PC-3 (cell line): ENCODE measurements around the gene OSBPL8. TPM values are rescaled to one million over a fixed set of nuclear protein-coding genes. Genes with fewer than 3 reads are reported as not detected.

Source experiments
- ATAC-seq: fragments of 200-7000 bp; cut with Tn5 transposase; 2 replicates; pipeline ENCODE4 v1.9.1; 2020; ENCODE audit warnings: mild to moderate bottlenecking, moderate library complexity
- BruUV-seq: library from RNA; stranded (reverse); fragments of 400-500 nt; replicated peaks from 2 replicates; lab custom pipeline; 2021; lab: Mats Ljungman, UMichigan
- CTCF ChIA-PET: fragments of 300-600 bp; sonication (Branson Sonifier 250); formaldehyde crosslinking; loops from one replicate; lab custom pipeline; 2022; ENCODE audit warnings: antibody characterized with exemption; lab: Charles Lee
- POLR2A ChIA-PET: fragments of 300-600 bp; sonication (Branson Sonifier 250); formaldehyde crosslinking; loops from one replicate; lab custom pipeline; 2022; ENCODE audit warnings: antibody characterized with exemption; ENCODE audit not compliant: unreplicated experiment; lab: Charles Lee
- DNase-seq: peaks from one replicate; pipeline ENCODE4 v3.0.0-alpha.2; 2015
- H2AFZ ChIP-seq: fragments of 300-600 bp; sonication (generic); 2 replicates; pipeline ENCODE4 v1.6.0; 2016; ENCODE audit warnings: antibody characterized with exemption, low read length
- H3F3A ChIP-seq: fragments of 300-600 bp; sonication (generic); one replicate; pipeline ENCODE4 v1.6.0; 2017; ENCODE audit warnings: antibody characterized with exemption, low read length, control low read depth, mild to moderate bottlenecking; ENCODE audit not compliant: unreplicated experiment
- H3K27ac ChIP-seq: fragments of 300-600 bp; sonication (generic); 2 replicates; pipeline ENCODE4 v1.5.1; 2016; ENCODE audit warnings: mild to moderate bottlenecking, low read length
- H3K27me3 ChIP-seq: fragments of 300-600 bp; sonication (generic); 2 replicates; pipeline ENCODE4 v1.6.1; 2016; ENCODE audit warnings: low read length, mixed read lengths
- H3K36me3 ChIP-seq: fragments of 300-600 bp; sonication (generic); 2 replicates; pipeline ENCODE4 v1.6.1; 2016; ENCODE audit warnings: low read depth, mixed run types, low read length, mixed read lengths
- H3K4me1 ChIP-seq: fragments of 300-600 bp; sonication (generic); 2 replicates; pipeline ENCODE4 v1.5.1; 2016; ENCODE audit warnings: low read length; ENCODE audit not compliant: insufficient read depth
- H3K4me2 ChIP-seq: fragments of 300-600 bp; sonication (generic); 2 replicates; pipeline ENCODE4 v1.6.0; 2016; ENCODE audit warnings: low read length
- H3K4me3 ChIP-seq: fragments of 300-600 bp; sonication (generic); 2 replicates; pipeline ENCODE4 v1.5.1; 2016; ENCODE audit warnings: mild to moderate bottlenecking, low read length, mixed read lengths
- H3K79me2 ChIP-seq: fragments of 300-600 bp; sonication (generic); 2 replicates; pipeline ENCODE4 v1.6.1; 2017; ENCODE audit warnings: low read length, mixed read lengths
- H3K9ac ChIP-seq: fragments of 300-600 bp; sonication (generic); 2 replicates; pipeline ENCODE4 v1.6.0; 2016; ENCODE audit warnings: mild to moderate bottlenecking, low read length
- H3K9me2 ChIP-seq: fragments of 300-600 bp; sonication (generic); replicated peaks from 2 replicates; pipeline ENCODE4 v1.6.1; 2016; ENCODE audit warnings: mixed run types, low read length, mixed read lengths
- H3K9me3 ChIP-seq: fragments of 300-600 bp; sonication (generic); 2 replicates; pipeline ENCODE4 v1.6.1; 2016; ENCODE audit warnings: low read length, mixed read lengths
- H4K20me1 ChIP-seq: fragments of 300-600 bp; sonication (generic); 2 replicates; pipeline ENCODE4 v1.6.1; 2016; ENCODE audit warnings: low read length, mixed read lengths
- EZH2 ChIP-seq: fragments of 300-600 bp; sonication (generic); IDR thresholded peaks from one replicate; pipeline ENCODE4 v1.6.1; 2017; ENCODE audit warnings: antibody characterized with exemption, mild to moderate bottlenecking, low read length; ENCODE audit not compliant: unreplicated experiment
- EZH2phosphoT487 ChIP-seq: fragments of 300-600 bp; sonication (generic); IDR thresholded peaks from 2 replicates; pipeline ENCODE4 v1.6.1; 2018; ENCODE audit warnings: mild to moderate bottlenecking, antibody characterized with exemption, low read length, borderline replicate concordance
- intact Hi-C: fragments of 100-400 bp; cut with micrococcal nuclease; formaldehyde crosslinking; loops from 2 replicates; pipeline ENCODE4 v1.9.0; 2023
- total RNA-seq: library from RNA; depleted of rRNA; stranded (reverse); fragments of >200 nt; gene quantifications from 2 replicates; pipeline ENCODE4 v1.2.3, GENCODE V29; 2014
- TF ChIP-seq, protein P1 (sequence below): fragments of 300-600 bp; sonication (generic); conservative IDR thresholded peaks from 2 replicates; pipeline ENCODE4 v1.5.1; 2017; ENCODE audit warnings: antibody characterized with exemption, low read depth, mild to moderate bottlenecking, low read length

Gene OSBPL8
- total RNA-seq, 1 experiment from 2014 or later, result 28.5 TPM

DNA sequence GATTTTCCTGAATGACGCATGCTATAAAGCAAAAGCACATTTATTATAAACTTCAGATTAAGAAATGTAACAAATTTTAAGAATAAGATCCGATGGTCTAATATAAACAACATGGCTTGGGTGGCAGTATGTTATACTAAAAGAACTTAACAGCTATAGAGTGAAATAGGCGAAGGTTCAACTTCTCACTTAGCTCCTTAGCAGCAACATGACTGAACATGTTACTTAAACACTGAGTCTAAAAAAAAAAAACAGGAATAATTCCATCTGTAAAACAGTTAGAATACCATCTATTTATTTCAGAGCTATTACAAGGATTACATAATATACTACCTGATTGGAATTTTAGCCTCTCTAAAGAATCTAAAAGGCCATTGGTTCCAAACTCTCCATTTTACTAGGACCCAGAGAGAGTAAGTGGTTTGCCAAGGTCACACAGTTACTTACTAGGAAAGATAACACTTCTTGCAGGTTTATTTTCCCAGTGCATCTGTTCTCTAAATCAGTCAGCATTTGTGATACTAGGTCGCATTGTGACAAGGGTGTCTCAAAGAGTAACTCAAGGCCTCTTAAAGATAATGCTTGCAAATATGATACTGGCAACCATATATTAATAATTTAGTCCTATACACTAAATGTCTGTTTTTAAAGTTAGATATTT is 14.8 kb downstream of the OSBPL8 start:
- H3K79me2 ChIP-seq, result peaks cover 69% of the 10 kb centered on the region
- no peak overlapping the region for H3K4me2 ChIP-seq
- H3K27ac ChIP-seq, result no peak overlapping the region
- CTCF ChIA-PET, result no interaction called here
- intact Hi-C loops, result no loop called here
- H3F3A ChIP-seq, result no peaks in the 10 kb centered on the region
- H2AFZ ChIP-seq, result no peak overlapping the region
- POLR2A ChIA-PET, result no interaction called here
- no peaks in the 10 kb centered on the region for H3K9me2 ChIP-seq
- no peak overlapping the region for H3K9ac ChIP-seq
- no peaks in the 10 kb centered on the region for H3K27me3 ChIP-seq
- peaks cover 10% of the 10 kb centered on the region for H3K4me1 ChIP-seq
- BruUV-seq, result no TSS peak
- TF ChIP-seq, protein P1, sequence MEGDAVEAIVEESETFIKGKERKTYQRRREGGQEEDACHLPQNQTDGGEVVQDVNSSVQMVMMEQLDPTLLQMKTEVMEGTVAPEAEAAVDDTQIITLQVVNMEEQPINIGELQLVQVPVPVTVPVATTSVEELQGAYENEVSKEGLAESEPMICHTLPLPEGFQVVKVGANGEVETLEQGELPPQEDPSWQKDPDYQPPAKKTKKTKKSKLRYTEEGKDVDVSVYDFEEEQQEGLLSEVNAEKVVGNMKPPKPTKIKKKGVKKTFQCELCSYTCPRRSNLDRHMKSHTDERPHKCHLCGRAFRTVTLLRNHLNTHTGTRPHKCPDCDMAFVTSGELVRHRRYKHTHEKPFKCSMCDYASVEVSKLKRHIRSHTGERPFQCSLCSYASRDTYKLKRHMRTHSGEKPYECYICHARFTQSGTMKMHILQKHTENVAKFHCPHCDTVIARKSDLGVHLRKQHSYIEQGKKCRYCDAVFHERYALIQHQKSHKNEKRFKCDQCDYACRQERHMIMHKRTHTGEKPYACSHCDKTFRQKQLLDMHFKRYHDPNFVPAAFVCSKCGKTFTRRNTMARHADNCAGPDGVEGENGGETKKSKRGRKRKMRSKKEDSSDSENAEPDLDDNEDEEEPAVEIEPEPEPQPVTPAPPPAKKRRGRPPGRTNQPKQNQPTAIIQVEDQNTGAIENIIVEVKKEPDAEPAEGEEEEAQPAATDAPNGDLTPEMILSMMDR, result no peak
- no peak for TF ChIP-seq EZH2phosphoT487
- no peak for TF ChIP-seq EZH2
- 0 out of 2 replicates have a peak, but pooled peaks cover 11% of the 10 kb centered on the region for H4K20me1 ChIP-seq
- no peaks in the 10 kb centered on the region for H3K9me3 ChIP-seq
- no peak overlapping the region for H3K4me3 ChIP-seq
- ATAC-seq, result no peak
- no peak for DNase-seq
- H3K36me3 ChIP-seq, result no peaks in the 10 kb centered on the region

GRCh38 chr12:76543813-76544347 is 15.7 kb downstream of the OSBPL8 start:
- TF ChIP-seq EZH2phosphoT487 (no peak), EZH2 (no peak)
- TF ChIP-seq, protein P1, result no peak
- H3K9me2 ChIP-seq, result no peaks in the 10 kb centered on the region
- H3K36me3 ChIP-seq, result no peaks in the 10 kb centered on the region
- H4K20me1 ChIP-seq, result 0 out of 2 replicates have a peak, but pooled peaks cover 11% of the 10 kb centered on the region
- H3K27me3 ChIP-seq, result no peaks in the 10 kb centered on the region
- H3K79me2 ChIP-seq, result peaks cover 75% of the 10 kb centered on the region
- no peak overlapping the region for H3K27ac ChIP-seq
- H3K4me3 ChIP-seq, result no peak overlapping the region
- no peak overlapping the region for H3K9ac ChIP-seq
- no peaks in the 10 kb centered on the region for H3F3A ChIP-seq
- intact Hi-C loops, result no loop called here
- no peak overlapping the region for H3K4me2 ChIP-seq
- ChIA-PET POLR2A (no interaction called here), CTCF (no interaction called here)
- H3K4me1 ChIP-seq, result peaks cover 10% of the 10 kb centered on the region
- no peak overlapping the region for H2AFZ ChIP-seq
- no peaks in the 10 kb centered on the region for H3K9me3 ChIP-seq
- BruUV-seq, result no TSS peak
- ATAC-seq, result no peak
- no peak for DNase-seq

- BruUV-seq, result no TSS peak
- Histone ChIP-seq H3K4me1 (no peaks in the 10 kb centered on the region), H3K9me3 (no peaks in the 10 kb centered on the region), H3K9ac (no peak overlapping the region), H4K20me1 (0 out of 2 replicates have a peak, but pooled peaks cover 7% of the 10 kb centered on the region), H3K9me2 (no peaks in the 10 kb centered on the region), H3K27ac (no peak overlapping the region), H3F3A (no peaks in the 10 kb centered on the region), H2AFZ (no peak overlapping the region), H3K4me2 (no peak overlapping the region), H3K4me3 (no peak overlapping the region), H3K79me2 (peaks cover 67% of the 10 kb centered on the region), H3K36me3 (no peaks in the 10 kb centered on the region), H3K27me3 (no peaks in the 10 kb centered on the region)
- POLR2A ChIA-PET, result no interaction called here
- TF ChIP-seq EZH2 (no peak), EZH2phosphoT487 (no peak)
- TF ChIP-seq, protein P1, result no peak
- DNase-seq, result no peak
- ATAC-seq, result no peak
- intact Hi-C loops, result no loop called here
- CTCF ChIA-PET, result no interaction called here
Measured at GRCh38 chr12:76542908-76543307, 16.7 kb downstream of the OSBPL8 start.
